NCI-H2196 (cell line): ENCODE results near the gene SLC4A9.
"Not testable (repeated sequence)": the region's sequence is repeated elsewhere in the genome, so short reads cannot be mapped to it uniquely, and the experiment has no call there.

Experiments
- DNase-seq: peaks from one replicate; lab custom pipeline; 2025; ENCODE audit not compliant: unreplicated experiment; lab: John Stamatoyannopoulos, UW

Gene SLC4A9

DNA sequence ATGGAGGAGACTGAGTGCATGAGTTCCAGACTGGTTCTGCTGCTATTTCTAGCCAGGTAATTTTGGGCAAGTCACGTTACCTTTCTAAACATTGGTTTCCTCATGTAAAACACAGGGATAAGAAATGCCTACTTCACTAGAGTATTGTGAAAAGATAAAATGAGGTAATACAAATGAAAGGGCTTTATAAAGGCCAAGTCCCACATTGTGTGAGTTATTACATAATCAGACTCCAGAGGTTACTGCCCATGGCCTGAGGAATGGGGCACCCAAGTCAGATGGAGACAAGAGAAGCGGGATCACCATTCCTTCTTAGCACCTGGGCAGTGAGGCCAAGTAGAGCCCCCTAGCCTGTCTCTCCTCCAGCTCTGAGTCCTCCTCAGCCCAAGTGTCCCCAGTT lies 21.1 kb upstream of the SLC4A9 start:
- no peak for DNase-seq

DNA sequence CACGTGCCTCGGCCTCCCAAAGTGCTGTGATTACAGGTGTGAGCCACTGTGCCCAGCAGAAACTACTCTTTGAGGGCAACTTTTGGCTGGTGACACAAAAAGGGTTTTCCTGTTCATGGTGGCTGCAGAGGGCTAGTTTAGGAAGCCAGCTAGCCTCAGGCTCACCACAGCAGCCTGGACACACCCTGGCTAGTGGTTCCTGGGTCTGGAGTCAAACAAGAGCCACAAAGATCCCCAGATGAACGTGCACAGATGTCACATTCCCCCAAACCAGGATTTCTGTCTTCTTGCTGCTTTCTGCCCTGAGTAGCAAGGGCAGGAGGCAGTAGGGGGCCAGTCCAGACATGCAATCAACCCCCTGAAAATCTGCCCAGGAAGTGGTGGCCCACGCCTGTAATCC lies 20.4 kb upstream of the SLC4A9 start:
- DNase-seq, result no peak

DNA sequence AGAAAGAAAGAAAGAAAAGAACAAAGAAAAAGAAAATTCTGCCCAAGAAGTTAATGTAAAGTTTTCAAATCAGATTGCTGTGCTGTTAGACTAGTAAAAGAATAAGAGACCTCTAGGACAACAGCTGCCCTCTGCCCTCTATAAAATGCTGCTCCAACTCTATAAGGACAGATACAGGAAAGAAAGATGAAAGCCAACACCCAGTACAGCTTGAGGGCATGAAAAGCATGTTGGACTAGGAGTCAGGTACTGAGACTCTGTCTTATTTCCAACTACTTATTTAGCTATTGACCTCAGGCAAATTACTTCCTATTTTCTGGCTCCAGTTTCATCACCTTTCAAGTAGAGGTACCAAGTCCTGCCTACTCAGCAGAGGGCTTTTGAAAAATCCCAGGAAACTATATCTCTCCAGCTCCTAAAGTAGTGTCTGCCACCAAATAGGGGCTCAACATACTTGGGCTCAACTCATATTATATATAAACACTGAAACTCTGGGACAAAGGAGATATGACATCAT lies 19.3 kb upstream of the SLC4A9 start:
- no peak for DNase-seq

DNA sequence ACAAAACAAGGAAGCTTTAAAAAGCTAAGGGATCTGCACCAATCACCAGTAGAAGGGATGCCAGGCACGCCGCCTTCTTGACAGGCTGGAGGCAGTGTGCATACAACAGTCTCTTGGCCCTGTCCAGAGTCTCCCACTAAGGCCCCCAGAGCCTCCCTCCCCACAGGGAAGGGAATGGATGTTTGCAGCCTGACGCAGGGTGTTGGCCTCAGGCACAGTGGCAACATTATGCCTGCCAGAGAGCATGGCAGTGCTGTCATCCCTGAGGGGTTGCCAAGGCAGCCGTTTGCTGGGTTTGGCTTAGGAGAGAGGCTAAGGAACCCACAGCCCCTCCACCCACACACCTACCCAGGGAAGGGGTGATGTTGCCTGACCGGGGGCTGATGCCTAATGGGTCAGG lies 18.4 kb upstream of the SLC4A9 start:
- no peak for DNase-seq

DNA sequence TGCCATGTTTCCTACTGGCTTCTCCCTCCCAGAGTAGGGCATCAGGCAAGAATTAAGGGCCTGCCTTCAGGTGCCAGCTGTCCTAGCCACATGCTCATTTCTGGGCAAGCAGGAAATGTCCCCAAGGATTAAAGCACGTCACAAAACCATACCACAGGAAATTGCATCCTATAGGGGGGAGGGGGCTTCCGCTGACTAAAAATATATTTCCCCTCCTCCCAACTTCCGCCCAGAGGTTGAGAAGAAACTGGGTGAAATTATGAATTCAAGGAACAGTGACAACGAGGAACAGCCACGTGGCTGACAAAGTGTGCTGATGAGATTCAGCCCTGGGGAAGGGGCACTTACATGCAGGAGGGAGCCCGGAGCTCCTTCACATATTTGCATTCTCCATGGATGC lies 17.7 kb upstream of the SLC4A9 start:
- no peak for DNase-seq

DNA sequence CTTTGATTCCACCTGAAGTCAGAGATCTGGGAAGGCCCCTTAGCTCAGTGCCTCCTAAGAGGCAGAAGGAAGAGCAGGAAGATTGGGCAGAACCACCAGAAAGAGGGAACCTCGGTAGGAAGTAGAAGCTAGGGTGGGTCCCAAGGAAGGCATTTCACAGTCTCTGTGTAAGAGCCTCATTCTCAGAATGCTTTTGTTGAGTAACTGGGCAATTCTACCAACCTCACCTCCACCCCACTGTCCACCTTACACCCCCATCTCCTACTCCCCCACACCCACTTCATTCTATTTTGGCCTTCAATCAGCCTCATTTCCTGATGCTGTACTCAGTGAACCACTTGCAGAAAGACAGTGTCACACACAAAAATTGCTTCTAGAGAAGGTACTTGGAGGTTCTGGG lies 17.1 kb upstream of the SLC4A9 start:
- no peak for DNase-seq

DNA sequence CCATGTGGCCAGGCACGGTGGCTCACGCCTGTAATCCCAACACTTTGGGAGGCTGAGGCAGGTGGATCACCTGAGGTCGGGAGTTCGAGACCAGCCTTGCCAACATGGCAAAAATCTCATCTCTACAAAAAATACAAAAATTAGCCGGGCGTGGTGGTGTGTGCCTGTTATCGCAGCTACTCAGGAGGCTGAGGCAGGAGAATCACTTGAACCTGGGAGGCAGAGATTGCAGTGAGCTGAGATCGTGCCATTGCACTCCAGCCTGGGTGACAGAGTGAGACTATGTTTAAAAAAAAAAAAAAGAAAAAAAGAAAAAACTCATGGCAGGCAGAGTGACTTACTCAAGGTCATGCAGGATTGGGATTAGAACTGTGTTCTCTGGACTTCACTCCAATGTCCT lies 16.1 kb upstream of the SLC4A9 start:
- not testable (repeated sequence) for DNase-seq

DNA sequence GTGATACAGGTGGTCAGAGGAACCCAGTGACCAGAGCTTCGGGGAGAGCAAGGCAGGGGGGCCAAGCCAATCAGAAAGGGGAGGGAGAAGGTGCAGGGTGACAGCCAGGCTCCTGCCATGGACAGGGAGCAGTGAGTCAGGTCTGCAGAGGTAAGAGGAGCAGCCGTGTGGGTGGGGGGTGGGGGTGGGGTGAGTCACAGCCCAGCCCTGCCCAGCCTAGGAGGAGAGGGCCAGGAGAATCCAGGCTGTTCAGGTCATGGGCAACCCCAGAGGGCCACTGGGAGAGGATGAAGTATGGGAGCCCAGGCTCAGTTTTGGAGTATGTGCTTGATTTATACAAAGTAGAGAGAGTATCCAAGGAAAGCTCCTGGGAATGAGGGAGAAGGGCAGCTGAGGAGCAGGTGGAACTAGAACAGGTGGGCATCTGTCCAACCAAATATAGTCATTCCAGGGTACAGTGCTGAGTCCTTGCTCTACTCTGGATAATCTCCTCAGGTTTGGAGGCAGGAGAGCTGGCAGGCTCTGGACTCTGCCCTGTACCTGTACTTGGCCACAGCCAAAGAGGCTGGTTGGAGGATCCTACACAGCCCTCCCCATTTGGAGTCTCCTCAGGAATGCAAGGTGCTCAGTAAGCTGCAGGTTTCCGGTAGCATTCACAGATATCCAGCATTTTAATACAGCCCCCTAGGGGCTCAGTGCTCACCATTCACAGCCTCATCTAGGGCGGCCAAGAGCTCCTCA lies 15.1 kb upstream of the SLC4A9 start:
- DNase-seq, result no peak

DNA sequence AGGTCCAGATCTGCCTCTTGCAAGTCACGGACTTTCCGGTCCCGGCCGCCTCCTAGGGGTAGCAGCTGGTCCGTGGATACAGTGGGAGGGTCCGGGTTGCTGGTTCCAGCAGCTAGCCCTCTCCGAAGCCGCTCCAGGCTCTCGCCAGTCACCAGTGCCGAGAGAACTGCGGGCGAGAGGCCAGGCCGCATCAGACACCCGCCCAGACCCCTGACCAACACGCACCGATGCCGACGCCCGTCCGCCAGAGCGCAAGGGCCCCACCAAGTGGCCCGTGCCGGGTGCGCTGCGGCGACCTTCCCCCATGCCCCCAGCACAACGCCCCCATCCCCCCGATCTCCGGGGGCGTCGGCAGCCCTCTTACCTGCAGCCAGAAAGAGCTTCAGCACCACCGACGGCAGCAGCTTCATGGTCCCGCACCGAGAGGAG lies 14.1 kb upstream of the SLC4A9 start:
- DNase-seq, result no peak

DNA sequence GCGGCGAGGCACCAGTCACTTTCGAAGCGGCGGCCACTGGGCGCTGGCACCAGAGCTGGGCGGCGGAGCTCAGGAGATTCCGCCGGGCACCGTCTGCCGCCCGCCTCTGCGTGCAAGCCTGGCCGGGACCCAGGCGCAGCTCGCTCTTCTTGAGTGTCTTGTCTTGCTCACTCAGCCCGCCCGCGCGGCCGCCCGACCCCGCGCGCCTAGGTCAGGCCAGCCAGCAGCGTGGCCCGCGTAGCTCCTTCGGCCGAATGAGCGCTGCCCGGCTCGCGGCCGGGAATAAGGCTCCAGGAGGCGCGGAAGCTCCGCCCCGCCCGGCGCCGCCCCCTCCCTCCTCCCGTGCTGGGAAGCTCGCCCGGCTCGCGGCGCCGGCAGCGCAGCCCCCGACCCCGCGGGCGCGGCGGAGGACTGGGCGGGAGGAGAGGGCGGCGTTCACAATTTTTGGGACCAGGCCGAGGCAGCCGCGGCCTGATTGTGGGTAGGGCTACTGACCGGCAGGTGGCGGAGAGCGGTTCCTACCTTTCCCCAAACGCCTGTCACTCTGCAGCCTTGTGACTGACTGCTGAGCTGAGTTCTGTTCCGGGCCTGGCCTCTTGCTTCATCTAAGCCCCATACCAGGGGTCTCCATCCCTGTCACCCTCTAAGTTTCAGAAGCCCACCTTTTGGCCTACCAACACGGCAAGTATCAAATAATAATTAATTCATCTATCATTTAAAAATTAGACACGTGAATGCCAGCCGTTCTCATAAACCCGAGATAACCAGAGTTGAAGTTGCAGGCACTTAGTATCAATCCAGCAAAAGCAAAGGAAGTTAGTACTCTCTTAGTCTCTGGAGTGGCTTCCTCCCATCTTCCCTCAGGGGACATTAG lies 13.4 kb upstream of the SLC4A9 start, which contains the start of gene HBEGF:
TSS of gene HBEGF (minus strand) at position 256 of the 874 bp plus-strand sequence. CDS start 275 bp downstream, outside the sequence.
- peak; percentile 87 for DNase-seq

DNA sequence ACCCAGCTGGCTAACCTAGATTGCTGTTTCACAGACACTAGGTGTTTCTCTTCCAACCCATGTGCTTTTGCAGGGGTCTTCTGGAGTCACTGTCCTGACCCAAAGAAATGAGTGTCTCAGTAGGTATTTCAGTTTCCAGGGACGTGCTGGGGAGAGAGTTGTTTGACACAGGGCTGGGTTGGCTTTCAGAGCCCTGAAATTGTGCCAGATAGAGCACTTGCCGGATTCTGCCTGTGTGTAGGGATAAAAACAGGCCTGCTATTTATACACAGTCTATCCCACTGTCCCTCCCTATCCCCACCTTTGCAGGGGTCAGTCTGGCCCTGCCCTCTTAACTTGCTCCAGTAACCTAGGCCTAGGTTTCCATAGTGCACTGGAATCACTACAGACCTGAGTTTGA lies 12.6 kb upstream of the SLC4A9 start:
- no peak for DNase-seq

DNA sequence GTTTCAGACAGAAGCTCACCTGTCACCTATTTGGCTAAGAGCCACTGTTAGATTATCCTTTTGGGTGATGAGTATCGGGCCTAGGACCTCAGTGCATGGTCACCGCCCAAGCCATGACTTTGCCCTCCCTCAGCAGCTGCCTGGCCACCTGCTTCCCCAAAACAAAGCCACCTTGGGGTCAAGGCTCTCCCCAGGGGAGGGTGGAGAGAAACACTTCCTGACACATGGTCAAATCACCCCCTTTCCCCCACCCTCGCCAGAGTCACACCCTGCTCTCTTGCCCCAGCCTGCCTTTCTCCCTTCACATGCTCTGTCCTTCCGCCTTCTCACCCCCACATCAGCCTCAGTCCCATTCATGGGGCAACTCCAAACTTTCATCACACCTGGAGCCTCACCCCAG lies 11.9 kb upstream of the SLC4A9 start:
- peak; percentile 51 for DNase-seq

DNA sequence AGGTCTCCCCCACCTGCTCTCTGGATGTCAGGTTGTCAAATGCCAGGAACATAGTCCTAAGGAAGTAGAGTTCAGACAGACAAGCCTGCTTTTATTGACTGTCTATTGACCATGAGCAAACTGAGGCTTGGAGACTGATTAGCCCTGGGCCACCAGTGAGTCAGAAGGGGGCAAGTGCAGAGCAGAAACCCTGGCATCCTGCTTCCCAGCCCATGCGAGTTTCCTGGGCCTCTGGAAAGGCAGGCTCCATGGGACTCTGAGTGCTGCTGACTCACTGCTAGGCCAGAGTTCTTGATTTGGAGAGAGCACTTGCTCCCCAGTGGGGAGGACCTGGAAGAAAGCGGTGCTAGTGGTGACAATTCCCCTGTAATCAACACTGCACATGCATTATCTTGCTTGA lies 10.8 kb upstream of the SLC4A9 start:
- DNase-seq, result no peak

DNA sequence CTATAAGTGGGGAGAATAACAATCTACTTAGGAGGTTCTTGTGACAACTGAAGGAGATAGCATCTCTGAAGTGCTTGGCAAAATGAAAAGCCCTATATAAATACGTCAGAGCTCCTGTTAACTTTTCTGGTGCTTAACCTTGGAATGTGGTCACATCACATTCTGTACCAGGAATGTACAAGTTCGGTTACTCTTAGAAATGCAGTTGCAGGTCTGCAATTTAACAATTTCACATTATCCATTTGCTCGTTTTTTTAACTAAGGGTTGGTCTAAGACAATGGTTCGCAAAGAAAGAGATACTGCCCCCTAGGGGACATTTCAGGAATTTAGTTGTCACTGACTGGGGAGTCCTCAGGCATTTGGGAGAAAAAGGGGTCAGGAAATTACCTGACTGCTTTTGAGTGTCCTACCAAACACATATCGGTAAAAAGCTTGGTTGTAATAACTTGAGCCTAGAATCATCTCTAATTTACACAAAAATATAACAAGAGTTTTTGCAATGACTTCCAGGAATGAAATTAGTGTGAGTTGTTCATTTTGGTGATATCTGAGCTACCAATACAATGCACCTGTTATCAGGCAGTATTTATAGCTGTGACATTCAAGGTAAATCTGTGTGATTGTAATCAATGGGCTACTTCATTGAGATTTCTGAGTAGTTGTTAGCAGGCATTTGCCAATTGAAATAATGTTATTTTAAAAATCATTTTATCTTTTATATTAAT lies 8.2 kb upstream of the SLC4A9 start:
- DNase-seq, result peak; percentile 84

DNA sequence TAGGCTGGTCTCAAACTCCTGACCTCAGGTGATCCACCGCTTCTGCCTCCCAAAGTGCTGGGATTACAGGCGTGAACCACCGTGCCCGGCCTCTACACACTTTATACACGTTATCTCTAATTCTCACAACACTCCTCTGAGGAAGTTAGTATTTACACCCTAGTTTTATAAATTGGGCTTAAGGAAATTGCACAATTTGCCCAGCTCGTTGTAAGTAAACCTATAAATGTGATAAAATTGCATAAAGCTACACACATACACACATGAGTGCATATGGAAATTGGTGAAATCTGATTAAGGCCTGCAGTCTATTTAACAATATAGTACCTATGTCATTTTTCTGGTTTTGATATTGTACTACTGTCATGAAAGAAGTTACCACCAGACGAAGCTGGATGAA lies 4.4 kb upstream of the SLC4A9 start:
- no peak for DNase-seq

DNA sequence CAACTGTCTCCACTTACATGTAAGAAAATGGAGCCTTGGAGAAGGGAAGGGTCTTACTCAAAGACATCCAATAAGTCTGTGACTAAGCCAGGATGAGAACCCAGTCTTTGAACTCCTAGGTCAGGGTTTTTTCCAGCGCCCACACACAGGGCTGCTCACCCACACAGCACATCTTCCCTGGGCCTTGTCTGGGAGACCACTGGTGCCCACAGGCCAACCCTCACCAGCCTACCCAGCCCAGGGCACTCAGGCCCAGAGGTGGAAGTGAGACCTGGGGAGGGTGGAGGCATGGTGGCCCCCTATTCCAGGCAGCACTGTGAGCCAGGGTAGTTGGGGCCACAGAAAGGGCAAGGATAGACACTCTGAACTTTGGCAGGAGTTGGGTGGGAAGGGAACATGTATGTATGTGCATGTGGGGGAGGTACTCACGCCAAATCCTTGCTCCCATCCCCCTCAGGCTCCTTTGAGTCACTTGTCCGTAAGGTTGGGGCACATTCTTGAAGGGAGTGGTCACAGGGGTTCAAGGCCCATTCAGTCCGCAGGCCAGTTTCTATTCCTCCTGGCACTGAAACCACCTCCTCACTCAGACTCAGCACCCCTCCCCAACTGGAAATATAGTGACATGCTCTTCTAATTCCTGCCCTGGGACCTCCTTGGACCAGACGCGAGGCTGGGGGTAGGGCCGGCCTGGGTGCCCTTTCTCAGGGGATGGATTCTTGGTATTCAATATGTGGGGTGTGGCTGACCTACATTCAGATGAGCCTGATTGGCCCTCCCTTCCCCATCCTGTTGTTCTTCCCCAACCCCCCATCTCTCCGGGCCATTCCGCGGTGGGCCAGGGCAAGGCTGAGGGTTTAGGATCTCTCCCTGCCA lies 2.9 kb upstream of the SLC4A9 start:
- DNase-seq, result no peak

DNA sequence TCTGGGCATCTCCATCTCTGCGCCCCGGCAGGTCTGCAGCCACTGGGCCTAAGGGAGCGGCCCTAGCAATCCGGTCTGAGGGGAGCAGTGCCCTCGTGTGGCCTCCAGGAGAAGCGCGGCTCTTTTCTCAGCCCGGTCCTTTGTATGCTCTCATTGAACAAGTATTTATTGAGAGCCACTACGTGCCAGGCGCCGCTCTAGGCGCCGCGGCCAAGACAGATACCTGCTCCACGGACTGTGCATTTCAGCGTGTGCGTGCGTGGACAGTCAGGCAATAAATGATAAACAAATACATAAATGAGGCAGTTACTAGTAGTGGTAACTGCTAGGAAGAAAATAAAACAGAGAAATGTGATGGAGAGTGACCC lies 2.3 kb upstream of the SLC4A9 start:
- DNase-seq, result peak; percentile 83

DNA sequence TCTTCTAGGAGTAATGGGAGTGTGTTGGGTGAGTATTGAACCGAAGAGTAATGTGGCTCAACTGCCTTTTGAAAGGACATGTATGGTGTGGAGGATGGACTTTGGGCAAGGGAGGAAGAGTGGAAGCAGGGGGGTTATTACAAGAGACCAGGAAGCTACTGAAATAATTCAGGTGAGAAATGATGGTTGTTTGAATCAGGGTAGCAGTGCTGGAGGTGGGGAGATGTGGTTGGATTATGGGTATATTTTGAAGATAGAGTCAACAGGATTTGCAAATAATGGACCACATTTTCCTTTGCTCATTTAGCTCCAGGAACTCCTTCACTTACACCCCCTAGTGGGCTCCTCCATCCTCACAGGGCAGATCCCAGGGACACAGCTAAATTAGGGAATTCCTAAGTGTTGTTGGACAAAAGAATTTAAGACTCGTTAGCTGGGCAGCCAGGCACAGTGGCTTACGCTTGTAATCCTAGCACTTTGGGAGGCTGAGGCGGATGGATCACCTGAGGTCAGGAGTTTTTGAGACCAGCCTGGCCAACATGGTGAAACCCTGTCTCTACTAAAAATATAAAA lies 1.2 kb upstream of the SLC4A9 start:
- no peak for DNase-seq

DNA sequence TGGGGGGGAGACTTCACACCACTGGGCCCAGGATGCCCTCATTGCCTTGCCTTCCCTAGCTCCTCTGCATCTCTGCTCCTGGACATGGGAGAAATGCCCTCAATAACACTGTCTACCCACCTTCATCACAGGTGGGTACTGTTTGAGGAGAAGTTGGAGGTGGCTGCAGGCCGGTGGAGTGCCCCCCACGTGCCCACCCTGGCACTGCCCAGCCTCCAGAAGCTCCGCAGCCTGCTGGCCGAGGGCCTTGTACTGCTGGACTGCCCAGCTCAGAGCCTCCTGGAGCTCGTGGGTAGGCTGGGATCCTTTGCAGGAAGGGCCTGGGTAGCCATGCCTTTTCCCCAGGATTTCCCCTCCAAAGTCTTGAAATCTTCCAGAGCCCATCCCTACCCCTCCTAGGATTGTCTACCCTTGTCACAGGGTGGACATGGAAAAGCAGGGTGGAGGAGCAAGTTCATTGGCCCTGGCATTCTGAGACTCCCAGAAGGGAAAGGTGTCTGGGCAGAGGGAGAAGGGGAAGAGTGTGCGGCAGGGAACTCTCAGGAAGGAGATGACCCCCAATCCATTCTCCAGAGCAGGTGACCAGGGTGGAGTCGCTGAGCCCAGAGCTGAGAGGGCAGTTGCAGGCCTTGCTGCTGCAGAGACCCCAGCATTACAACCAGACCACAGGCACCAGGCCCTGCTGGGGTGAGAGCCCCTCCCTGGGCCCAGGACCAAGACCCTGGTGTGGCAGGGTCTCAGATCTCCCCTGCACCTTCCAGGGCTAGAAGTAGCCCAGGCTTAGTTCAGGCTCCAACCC lies 886 bp downstream of the SLC4A9 start:
- no peak for DNase-seq
